Sigmoid colon (tissue), 7 donors: ENCODE results near the gene MAS1L. TPM values are rescaled to one million over a fixed set of nuclear protein-coding genes. Genes with fewer than 3 reads are reported as not detected.

Experiments used
- DNase-seq: peaks from one replicate; pipeline ENCODE4 v3.0.0-alpha.2; 2019
- H3K27ac ChIP-seq, 4 donors: fragments of 200-600 bp; sonication (generic); one replicate each; pipeline ENCODE4 v1.5.1; 2016 to 2019; ENCODE audit warnings: mild to moderate bottlenecking in 1 of 4
- H3K27me3 ChIP-seq, 3 donors: fragments of 200-600 bp; sonication (generic); one replicate each; pipeline ENCODE4 v1.5.1; 2019; ENCODE audit warnings: mild to moderate bottlenecking in 1 of 3
- H3K36me3 ChIP-seq, 4 donors: fragments of 200-600 bp; sonication (generic); one replicate each; pipeline ENCODE4 v1.5.1; 2016 to 2019
- H3K4me1 ChIP-seq, 4 donors: fragments of 200-600 bp; sonication (generic); one replicate each; pipeline ENCODE4 v1.5.1; 2017 to 2019
- H3K4me3 ChIP-seq, 4 donors: fragments of 200-600 bp; sonication (generic); one replicate each; pipeline ENCODE4 v1.5.1; 2017 to 2019; ENCODE audit warnings: mild to moderate bottlenecking in 2 of 4, moderate library complexity in 1 of 4
- H3K9me3 ChIP-seq, 4 donors: fragments of 200-600 bp in 3 of 4; sonication (generic) in 3 of 4; one replicate each; pipeline versions ENCODE4 v1.5.1 to v1.6.1; 2013 to 2019
- CTCF ChIP-seq, 4 experiments: fragments of 450-650 bp in 3 of 4; fragments of 200-600 bp in 1 of 4; IDR thresholded peaks; one replicate each; pipeline ENCODE4 v1.5.1; 2016 to 2019; ENCODE audit warnings: antibody characterized with exemption in 4 of 4, mild to moderate bottlenecking in 3 of 4, moderate library complexity in 2 of 4
- EP300 ChIP-seq, 4 donors: sonication (generic); formaldehyde crosslinking; IDR thresholded peaks; one replicate each; pipeline ENCODE4 v1.6.1; 2017; ENCODE audit warnings: antibody characterized with exemption in 4 of 4
- POLR2A ChIP-seq, 2 donors: fragments of 450-650 bp; IDR thresholded peaks; one replicate each; pipeline ENCODE4 v1.6.1; 2016; ENCODE audit warnings: antibody characterized with exemption in 2 of 2, mild to moderate bottlenecking in 2 of 2, moderate library complexity in 2 of 2
- POLR2AphosphoS5 ChIP-seq, 4 donors: sonication (generic); formaldehyde crosslinking; IDR thresholded peaks; one replicate each; pipeline ENCODE4 v1.6.1; 2017; ENCODE audit warnings: antibody characterized with exemption in 4 of 4
- WGBS, 2 donors: extraction: QIAGEN DNeasy Blood & Tissue Kit; methylation state at CpG; one replicate each; pipeline ENCODE4 v1.1.7; 2013; 5-methylcytosine and 5-hydroxymethylcytosine counted together
- intact Hi-C: fragments of 100-400 bp; cut with DNase I; formaldehyde crosslinking; loops from one replicate; pipeline ENCODE4 v1.15.1; 2023
- polyA plus RNA-seq, 3 donors: library from polyadenylated mRNA; stranded (reverse); fragments of 200-250 nt; gene quantifications; one replicate each; pipeline ENCODE4 v1.2.3, GENCODE V29; 2013
- total RNA-seq, 4 donors: library from RNA; depleted of rRNA; stranded (reverse); fragments of >200 nt; gene quantifications; one replicate each; pipeline ENCODE4 v1.1.0, GENCODE V29; 2016
- donor health status: healthy with polysubstance abuse.
- donor health status: Bipolar disorder and iron deficiency.
- donor health status: healthy.

MAS1L gene
- total and polyA plus RNA-seq, 7 donors: not detected

GRCh38 chr6:29521006-29521680 is 33.4 kb upstream of the MAS1L start:
- no peak for TF ChIP-seq EP300 (IDR thresholded peaks at IDR 0.05)
- TF ChIP-seq CTCF (IDR thresholded peaks at IDR 0.05): no peak
- no peak for TF ChIP-seq POLR2AphosphoS5 (IDR thresholded peaks at IDR 0.05)
- TF ChIP-seq POLR2A (IDR thresholded peaks at IDR 0.05): no peak
- Histone ChIP-seq H3K27ac (no peak overlapping the region), H3K4me3 (no peak overlapping the region), H3K9me3 (no peaks in the 10 kb centered on the region), H3K36me3 (no peaks in the 10 kb centered on the region), H3K4me1 (no peaks in the 10 kb centered on the region), H3K27me3 (no peaks in the 10 kb centered on the region)
- no peak for DNase-seq
- intact Hi-C loops: no loop called here
- WGBS, 2 donors: 37 to 61% methylated on average over 8 of the region's 8 CpGs

GRCh38 chr6:29520232-29520631 is 32.5 kb upstream of the MAS1L start:
- 84 to 85% methylated on average over 4 of the region's 4 CpGs for WGBS, 2 donors
- no peaks in the 10 kb centered on the region for H3K4me1 ChIP-seq
- TF ChIP-seq EP300 (IDR thresholded peaks at IDR 0.05) (no peak), POLR2AphosphoS5 (IDR thresholded peaks at IDR 0.05) (no peak), CTCF (IDR thresholded peaks at IDR 0.05) (no peak), POLR2A (IDR thresholded peaks at IDR 0.05) (no peak)
- no peaks in the 10 kb centered on the region for H3K9me3 ChIP-seq
- H3K27ac ChIP-seq: no peak overlapping the region
- DNase-seq: no peak
- H3K36me3 ChIP-seq: no peaks in the 10 kb centered on the region
- no peak overlapping the region for H3K4me3 ChIP-seq
- intact Hi-C loops: no loop called here
- no peaks in the 10 kb centered on the region for H3K27me3 ChIP-seq

GRCh38 chr6:29519291-29520010 is 31.7 kb upstream of the MAS1L start:
- intact Hi-C loops: no loop called here
- Histone ChIP-seq H3K27me3 (no peaks in the 10 kb centered on the region), H3K9me3 (no peaks in the 10 kb centered on the region), H3K36me3 (no peaks in the 10 kb centered on the region), H3K4me1 (no peaks in the 10 kb centered on the region), H3K4me3 (no peak overlapping the region), H3K27ac (no peak overlapping the region)
- TF ChIP-seq POLR2AphosphoS5 (IDR thresholded peaks at IDR 0.05) (no peak), CTCF (IDR thresholded peaks at IDR 0.05) (no peak), POLR2A (IDR thresholded peaks at IDR 0.05) (no peak), EP300 (IDR thresholded peaks at IDR 0.05) (no peak)
- 81 to 92% methylated on average over 6 of the region's 6 CpGs for WGBS, 2 donors
- DNase-seq: no peak

GRCh38 chr6:29517728-29518440 is 30.1 kb upstream of the MAS1L start:
- Histone ChIP-seq H3K9me3 (no peaks in the 10 kb centered on the region), H3K4me3 (no peak overlapping the region), H3K27ac (no peak overlapping the region), H3K36me3 (no peaks in the 10 kb centered on the region), H3K4me1 (no peaks in the 10 kb centered on the region), H3K27me3 (no peaks in the 10 kb centered on the region)
- intact Hi-C loops: no loop called here
- WGBS, 2 donors: 80 to 82% methylated on average over 7 of the region's 7 CpGs
- no peak for TF ChIP-seq POLR2AphosphoS5 (IDR thresholded peaks at IDR 0.05)
- no peak for TF ChIP-seq EP300 (IDR thresholded peaks at IDR 0.05)
- TF ChIP-seq POLR2A (IDR thresholded peaks at IDR 0.05): no peak
- TF ChIP-seq CTCF (IDR thresholded peaks at IDR 0.05): no peak
- no peak for DNase-seq
